HTR-8/SVneo (cell line): Measurements from ENCODE around the gene STXBP4.
"Not testable (repeated sequence)": the region's sequence is repeated elsewhere in the genome, so short reads cannot be mapped to it uniquely, and the experiment has no call there.

Source experiments
- DNase-seq: peaks from one replicate; pipeline ENCODE4 v3.0.0; 2011; ENCODE audit warnings: low spot score, mixed read lengths; ENCODE audit not compliant: insufficient read length
- FAIRE-seq: peaks from 2 replicates; lab custom pipeline; 2011; peaks lifted over from hg19 to GRCh38; lab: Jason Lieb, UNC

STXBP4 gene

GRCh38 chr17:55037828-55038227, 69.3 kb downstream of the STXBP4 start:
- FAIRE-seq: peak; percentile 62

GRCh38 chr17:55038291-55038690, 69.7 kb downstream of the STXBP4 start:
- DNase-seq (no peak), FAIRE-seq (no peak)

More at GRCh38 chr17:55037828-55038227, 69.3 kb downstream of the STXBP4 start:
- DNase-seq: no peak

- FAIRE-seq (no peak), DNase-seq (no peak)
These were observed 72.0 kb downstream of the STXBP4 start for GRCh38 chr17:55040611-55041010.

GRCh38 chr17:55053855-55054254, 85.3 kb downstream of the STXBP4 start:
- DNase-seq (no peak), FAIRE-seq (no peak)

- DNase-seq: no peak
- no peak for FAIRE-seq
These were observed 85.9 kb downstream of the STXBP4 start for GRCh38 chr17:55054429-55054828.

GRCh38 chr17:55056526-55056925, 88.0 kb downstream of the STXBP4 start:
- DNase-seq: no peak
- FAIRE-seq: no peak

GRCh38 chr17:55057184-55057583, 88.6 kb downstream of the STXBP4 start:
- peak; percentile 68 for FAIRE-seq

GRCh38 chr17:55059724-55060123, 91.2 kb downstream of the STXBP4 start:
- DNase-seq: no peak
- FAIRE-seq: no peak

More at GRCh38 chr17:55057184-55057583, 88.6 kb downstream of the STXBP4 start:
- no peak for DNase-seq

GRCh38 chr17:55062921-55063320, 94.4 kb downstream of the STXBP4 start:
- FAIRE-seq (peak; percentile 36), DNase-seq (no peak)

- FAIRE-seq (no peak), DNase-seq (no peak)
These were observed 95.6 kb downstream of the STXBP4 start for GRCh38 chr17:55063885-55064874.

- DNase-seq (no peak), FAIRE-seq (peak; percentile 90)
These were observed 99.3 kb downstream of the STXBP4 start for GRCh38 chr17:55067697-55068439.

- no peak for FAIRE-seq
- no peak for DNase-seq
These were observed 100.6 kb downstream of the STXBP4 start for GRCh38 chr17:55068862-55069811.

GRCh38 chr17:55069983-55070529, 101.5 kb downstream of the STXBP4 start:
- FAIRE-seq (peak; percentile 81), DNase-seq (no peak)

- no peak for DNase-seq
- FAIRE-seq: peak; percentile 48
These were observed 104.3 kb downstream of the STXBP4 start for GRCh38 chr17:55072898-55073297.

- DNase-seq, FAIRE-seq: not testable (repeated sequence)
These were observed 104.9 kb downstream of the STXBP4 start for GRCh38 chr17:55073467-55073866.

- DNase-seq: no peak
- FAIRE-seq: no peak
These were observed 113.0 kb downstream of the STXBP4 start for GRCh38 chr17:55081559-55081958.

- DNase-seq: no peak
These were observed 118.1 kb downstream of the STXBP4 start for GRCh38 chr17:55086635-55087058.

GRCh38 chr17:55089256-55089655, 120.7 kb downstream of the STXBP4 start:
- no peak for DNase-seq
- FAIRE-seq: no peak

More at GRCh38 chr17:55086635-55087058, 118.1 kb downstream of the STXBP4 start:
- FAIRE-seq: peak; percentile 49

- no peak for FAIRE-seq
These were observed 121.5 kb downstream of the STXBP4 start for GRCh38 chr17:55090079-55090492.

More at GRCh38 chr17:55090079-55090492, 121.5 kb downstream of the STXBP4 start:
- DNase-seq: no peak
